Neural progenitor cell (in vitro differentiated cells): ENCODE results near the gene GRID1. TPM values are rescaled to one million over a fixed set of nuclear protein-coding genes. Genes with fewer than 3 reads are reported as not detected.

Source experiments
- DNase-seq: peaks from one replicate; pipeline ENCODE4 v3.0.0-alpha.2; 2016; ENCODE audit warnings: low spot score
- H2AFZ ChIP-seq: fragments of 200-600 bp; sonication (generic); replicated peaks from 2 replicates; pipeline ENCODE4 v1.6.1; 2016; ENCODE audit warnings: antibody characterized with exemption
- H3F3A ChIP-seq: fragments of 200-600 bp; sonication (generic); 2 replicates; pipeline ENCODE4 v1.6.1; 2016; ENCODE audit warnings: antibody characterized with exemption, low read depth
- H3K27ac ChIP-seq: fragments of 200-600 bp; sonication (generic); 2 replicates; pipeline ENCODE4 v1.5.1; 2016; ENCODE audit warnings: mild to moderate bottlenecking
- H3K27me3 ChIP-seq: fragments of 200-600 bp; sonication (generic); 2 replicates; pipeline ENCODE4 v1.6.1; 2016; ENCODE audit warnings: mild to moderate bottlenecking, moderate library complexity
- H3K36me3 ChIP-seq: fragments of 200-600 bp; sonication (generic); 2 replicates; pipeline ENCODE4 v1.5.1; 2016
- H3K4me1 ChIP-seq: fragments of 200-600 bp; sonication (generic); 2 replicates; pipeline ENCODE4 v1.6.1; 2016; ENCODE audit warnings: mixed run types
- H3K4me2 ChIP-seq: fragments of 200-600 bp; sonication (generic); 2 replicates; pipeline ENCODE4 v1.6.1; 2016
- H3K4me3 ChIP-seq: fragments of 200-600 bp; sonication (generic); 2 replicates; pipeline ENCODE4 v1.5.1; 2016
- H3K79me2 ChIP-seq: fragments of 200-600 bp; sonication (generic); 2 replicates; pipeline ENCODE4 v1.6.1; 2016; ENCODE audit warnings: low read depth
- H3K9ac ChIP-seq: fragments of 200-600 bp; sonication (generic); 2 replicates; pipeline ENCODE4 v1.6.1; 2016
- H3K9me3 ChIP-seq: fragments of 200-600 bp; sonication (generic); 2 replicates; pipeline ENCODE4 v1.5.1; 2016; ENCODE audit warnings: low read depth
- H4K20me1 ChIP-seq: fragments of 200-600 bp; sonication (generic); 2 replicates; pipeline ENCODE4 v1.6.1; 2016; ENCODE audit warnings: low read depth
- H3K27ac Mint-ChIP-seq: 3 replicates; pipeline ENCODE4 v1.8.0; 2021; ENCODE audit warnings: mixed read lengths
- H3K27me3 Mint-ChIP-seq: 2 replicates; pipeline ENCODE4 v1.8.0; 2022; ENCODE audit warnings: low read depth, mild to moderate bottlenecking, inconsistent platforms, moderate library complexity, mixed read lengths; ENCODE audit not compliant: insufficient read depth
- H3K36me3 Mint-ChIP-seq: 3 replicates; pipeline ENCODE4 v1.8.0; 2021; ENCODE audit warnings: mixed read lengths
- H3K4me1 Mint-ChIP-seq: 3 replicates; pipeline ENCODE4 v1.8.0; 2021; ENCODE audit warnings: mixed read lengths
- H3K4me3 Mint-ChIP-seq: 3 replicates; pipeline ENCODE4 v1.8.0; 2021; ENCODE audit warnings: mild to moderate bottlenecking, moderate library complexity, mixed read lengths
- H3K9me3 Mint-ChIP-seq: 3 replicates; pipeline ENCODE4 v1.8.0; 2020; ENCODE audit warnings: mixed read lengths
- CTCF ChIP-seq: fragments of 200-600 bp; sonication (generic); IDR thresholded peaks from 2 replicates; pipeline ENCODE4 v1.5.1; 2017; ENCODE audit warnings: antibody characterized with exemption, mild to moderate bottlenecking
- EZH2 ChIP-seq: fragments of 200-600 bp; sonication (generic); IDR thresholded peaks from 2 replicates; pipeline ENCODE4 v1.6.1; 2017; ENCODE audit warnings: antibody characterized with exemption, mild to moderate bottlenecking, moderate library complexity
- EZH2phosphoT487 ChIP-seq: fragments of 200-600 bp; sonication (generic); IDR thresholded peaks from 2 replicates; pipeline ENCODE4 v1.6.1; 2017; ENCODE audit warnings: antibody characterized with exemption
- total RNA-seq: library from RNA; depleted of rRNA; stranded (reverse); fragments of >200 nt; gene quantifications from 2 replicates; pipeline ENCODE4 v1.2.3, GENCODE V29; 2015; ENCODE audit warnings: low replicate concordance

Gene GRID1
- total RNA-seq, 1 donor from 2014 or later: not detected

- Histone ChIP-seq H2AFZ (no peak overlapping the region), H3K27me3 (no peaks in the 10 kb centered on the region), H3K4me2 (no peak overlapping the region), H3K9me3 (no peaks in the 10 kb centered on the region), H3K9ac (no peak overlapping the region), H3K36me3 (no peaks in the 10 kb centered on the region), H4K20me1 (no peaks in the 10 kb centered on the region), H3K4me3 (no peak overlapping the region), H3K4me1 (no peaks in the 10 kb centered on the region), H3K27ac (no peak overlapping the region), H3K79me2 (no peaks in the 10 kb centered on the region), H3F3A (no peaks in the 10 kb centered on the region)
- Mint-ChIP-seq H3K9me3 (no peaks in the 10 kb centered on the region), H3K27ac (no peak overlapping the region), H3K4me1 (no peaks in the 10 kb centered on the region), H3K4me3 (no peak overlapping the region), H3K27me3 (peaks cover 2% of the 10 kb centered on the region), H3K36me3 (no peaks in the 10 kb centered on the region)
- DNase-seq: no peak
- TF ChIP-seq CTCF (no peak), EZH2 (no peak), EZH2phosphoT487 (no peak)
Observed at GRCh38 chr10:86038371-86038770, 328.2 kb downstream of the GRID1 start.

- H3K27me3 Mint-ChIP-seq: peaks cover 2% of the 10 kb centered on the region
- no peaks in the 10 kb centered on the region for H4K20me1 ChIP-seq
- TF ChIP-seq CTCF: no peak
- TF ChIP-seq EZH2: no peak
- TF ChIP-seq EZH2phosphoT487: no peak
- H2AFZ ChIP-seq: no peak overlapping the region
- H3K4me3 ChIP-seq: no peak overlapping the region
- H3K4me3 Mint-ChIP-seq: no peak overlapping the region
- H3F3A ChIP-seq: no peaks in the 10 kb centered on the region
- no peaks in the 10 kb centered on the region for H3K9me3 ChIP-seq
- H3K36me3 ChIP-seq: no peaks in the 10 kb centered on the region
- H3K4me1 ChIP-seq: no peaks in the 10 kb centered on the region
- H3K27ac Mint-ChIP-seq: no peak overlapping the region
- H3K9me3 Mint-ChIP-seq: no peaks in the 10 kb centered on the region
- no peak overlapping the region for H3K27ac ChIP-seq
- no peaks in the 10 kb centered on the region for H3K27me3 ChIP-seq
- H3K79me2 ChIP-seq: no peaks in the 10 kb centered on the region
- H3K4me2 ChIP-seq: no peak overlapping the region
- no peak overlapping the region for H3K9ac ChIP-seq
- H3K36me3 Mint-ChIP-seq: no peaks in the 10 kb centered on the region
- H3K4me1 Mint-ChIP-seq: no peaks in the 10 kb centered on the region
- DNase-seq: no peak
Observed at GRCh38 chr10:86037096-86037495, 329.5 kb downstream of the GRID1 start.

GRCh38 chr10:86036544-86036831, 330.1 kb downstream of the GRID1 start:
- H3K9me3 Mint-ChIP-seq: peaks cover 4% of the 10 kb centered on the region
- Histone ChIP-seq H3F3A (no peaks in the 10 kb centered on the region), H3K27ac (no peak overlapping the region), H3K36me3 (no peaks in the 10 kb centered on the region), H3K4me1 (no peaks in the 10 kb centered on the region), H2AFZ (no peak overlapping the region), H4K20me1 (no peaks in the 10 kb centered on the region), H3K79me2 (no peaks in the 10 kb centered on the region), H3K9me3 (no peaks in the 10 kb centered on the region), H3K4me3 (no peak overlapping the region), H3K27me3 (no peaks in the 10 kb centered on the region), H3K9ac (no peak overlapping the region), H3K4me2 (no peak overlapping the region)
- H3K4me1 Mint-ChIP-seq: no peaks in the 10 kb centered on the region
- no peak overlapping the region for H3K27ac Mint-ChIP-seq
- TF ChIP-seq CTCF: no peak
- TF ChIP-seq EZH2: no peak
- no peak for TF ChIP-seq EZH2phosphoT487
- DNase-seq: no peak
- no peaks in the 10 kb centered on the region for H3K36me3 Mint-ChIP-seq
- peaks cover 2% of the 10 kb centered on the region for H3K27me3 Mint-ChIP-seq
- H3K4me3 Mint-ChIP-seq: no peak overlapping the region
